Metanephros (tissue), 2 donors: ENCODE measurements around the gene CDC42SE1. TPM values are rescaled to one million over a fixed set of nuclear protein-coding genes. Genes with fewer than 3 reads are reported as not detected.

Experiments used
- small RNA-seq: library from RNA; depleted of rRNA; stranded (forward); fragments of <200 nt; gene quantifications from one replicate; pipeline ENCODE3, GENCODE V24; 2014; ENCODE audit warnings: low replicate concordance
- total RNA-seq: library from RNA; depleted of rRNA; stranded (reverse); fragments of >200 nt; gene quantifications from one replicate; pipeline ENCODE4 v1.2.3, GENCODE V29; 2014

CDC42SE1 gene
- total RNA-seq, result 48.6 TPM

GRCh38 chr1:151059109-151060006 is at the start of gene CDC42SE1:
Gene CDC42SE1 (minus strand): TSS chr1:151059622. CDS start chr1:151055730, 3,892 bp downstream.

GRCh38 chr1:151070474-151071276 is 11.3 kb upstream of the CDC42SE1 start, which contains the start of gene GABPB2:
Gene GABPB2 (plus strand): TSS chr1:151070761. CDS start chr1:151088190, 17,429 bp downstream.

GRCh38 chr1:151060007-151060656 is 710 bp upstream of the CDC42SE1 start, which contains the start of gene MLLT11:
Gene MLLT11 (plus strand): TSS chr1:151060397. CDS start chr1:151067225, 6,828 bp downstream.

GRCh38 chr1:151047591-151047924 is 11.9 kb downstream of the CDC42SE1 start, which contains the start of gene C1orf56:
Gene C1orf56 (plus strand): TSS chr1:151047751. CDS start chr1:151047848, 97 bp downstream.

GRCh38 chr1:151036356-151036755 is 23.1 kb downstream of the CDC42SE1 start, which contains the start of gene BNIPL:
Gene BNIPL (plus strand): TSS chr1:151036586. CDS start chr1:151036726, 140 bp downstream.

GRCh38 chr1:151008244-151009205 is 50.9 kb downstream of the CDC42SE1 start, which contains the start of gene PRUNE1:
Gene PRUNE1 (plus strand): TSS chr1:151008449. CDS start chr1:151008633, 184 bp downstream.

GRCh38 chr1:151006327-151007052 is 52.9 kb downstream of the CDC42SE1 start, which contains the start of gene MINDY1:
Gene MINDY1 (minus strand): TSS chr1:151006902. CDS start chr1:151002617, 4,285 bp downstream.

Small RNA genes within 50 kb of the gene (small RNA-seq; reads per million reads assigned to genes)
- not detected for gene RNU6-884P

Other genes with a start within 250 kb of the CDC42SE1 start
- 53.2 TPM for gene ARNT, start 183.0 kb downstream of the CDC42SE1 start, total RNA-seq
- not detected for gene CTXND2, start 172.5 kb downstream of the CDC42SE1 start, total RNA-seq
- 61.7 TPM for gene SETDB1, start 133.3 kb downstream of the CDC42SE1 start, total RNA-seq
- 123 TPM for gene CERS2, start 84.8 kb downstream of the CDC42SE1 start, total RNA-seq
- 8.5 TPM for gene ANXA9, start 77.3 kb downstream of the CDC42SE1 start, total RNA-seq
- 45.6 TPM for gene MINDY1, start 52.7 kb downstream of the CDC42SE1 start, total RNA-seq
- gene PRUNE1, start 51.2 kb downstream of the CDC42SE1 start, total RNA-seq, result 26.0 TPM
- 1.9 TPM for gene BNIPL, start 23.0 kb downstream of the CDC42SE1 start, total RNA-seq
- 5.5 TPM for gene C1orf56, start 11.9 kb downstream of the CDC42SE1 start, total RNA-seq
- 4.1 TPM for gene MLLT11, start 775 bp upstream of the CDC42SE1 start, total RNA-seq
- gene GABPB2, start 11.1 kb upstream of the CDC42SE1 start, total RNA-seq, result 18.2 TPM
- 39.0 TPM for gene SEMA6C, start 87.0 kb upstream of the CDC42SE1 start, total RNA-seq
- gene TNFAIP8L2, start 97.0 kb upstream of the CDC42SE1 start, total RNA-seq, result 2.3 TPM
- 12.6 TPM for gene LYSMD1, start 106.3 kb upstream of the CDC42SE1 start, total RNA-seq
- 20.4 TPM for gene SCNM1, start 106.5 kb upstream of the CDC42SE1 start, total RNA-seq
- gene TMOD4, start 116.4 kb upstream of the CDC42SE1 start, total RNA-seq, result 12.4 TPM
- 26.0 TPM for gene VPS72, start 130.6 kb upstream of the CDC42SE1 start, total RNA-seq
- 70.8 TPM for gene PIP5K1A, start 138.9 kb upstream of the CDC42SE1 start, total RNA-seq
- 97.2 TPM for gene PSMD4, start 195.1 kb upstream of the CDC42SE1 start, total RNA-seq
- gene ZNF687, start 222.7 kb upstream of the CDC42SE1 start, total RNA-seq, result 28.6 TPM